ENCODE data around the gene ERCC8.

Gene ERCC8

DNA sequence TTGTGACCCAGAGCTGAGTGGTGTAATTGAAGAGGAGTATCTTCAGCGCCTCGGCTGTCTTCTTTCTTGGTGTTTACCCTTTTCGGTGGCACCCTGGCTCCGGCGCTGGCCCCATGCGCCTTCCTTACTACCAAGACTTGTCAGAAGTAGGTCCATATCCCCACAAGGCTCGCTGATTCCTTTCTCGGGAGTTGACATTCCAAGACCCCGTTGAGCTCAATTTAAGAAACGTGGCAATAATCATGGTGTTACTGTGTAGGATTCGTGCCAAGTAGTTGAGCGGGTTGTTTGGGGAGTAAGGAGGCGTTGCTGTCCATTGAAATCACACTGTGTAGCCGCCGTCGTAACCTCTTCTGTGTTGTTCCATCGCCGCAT lies 930 bp upstream of the ERCC8 start:
- Histone ChIP-seq H3K36me3 (ENCODE audit: control insufficient read depth in 1 of 2, insufficient read depth in 2 of 2, low read length in 2 of 2) (no peaks in the 10 kb centered on the region), H4K8ac (ENCODE audit: low read depth, low read length) (no peak overlapping the region), H3K79me1 (ENCODE audit: low read length) (peaks cover 2% of the 10 kb centered on the region), H2AFZ (ENCODE audit: insufficient read depth, low read length, poor library complexity) (peak overlapping the region; percentile 55), H3K14ac (ENCODE audit: low read length) (no peak overlapping the region), H4K12ac (ENCODE audit: low read depth, low read length) (no peak overlapping the region), H3K27me3 (ENCODE audit: insufficient read depth, low read length) (no peaks in the 10 kb centered on the region), H4K91ac (ENCODE audit: low read depth, low read length) (no peak overlapping the region), H3K4me2 (ENCODE audit: low read length) (peak overlapping the region; percentile 65), H3K4me1 (ENCODE audit: control insufficient read depth in 1 of 2, insufficient read depth in 2 of 2, low read length in 2 of 2) (peaks cover 2 to 5% of the 10 kb centered on the region in 2 experiments), H3K79me2 (ENCODE audit: control insufficient read depth, insufficient read depth, low read length, poor library complexity) (no peaks in the 10 kb centered on the region), H2AK5ac (ENCODE audit: low read length) (no peak overlapping the region), H2BK120ac (ENCODE audit: insufficient read depth, low read length, poor library complexity) (no peak overlapping the region), H2BK5ac (ENCODE audit: low read depth, low read length, poor library complexity) (no peak overlapping the region), H3K9me3 (ENCODE audit: insufficient read depth, low read depth, low read length) (no peaks in the 10 kb centered on the region), H3K4ac (ENCODE audit: low read depth, low read length) (no peak overlapping the region), H3K23ac (ENCODE audit: low read length) (no peak overlapping the region), H3K18ac (ENCODE audit: low read length) (no peak overlapping the region), H3K9ac (ENCODE audit: low read length) (no peak overlapping the region), H3K27ac (ENCODE audit: low read depth, low read length) (no peak overlapping the region), H3K4me3 (ENCODE audit: low read depth, low read length) (peak overlapping the region; percentile 73), H2BK12ac (ENCODE audit: low read length) (no peak overlapping the region)
- peak in 1 of 2 donors; percentile 35 for DNase-seq
- WGBS (ENCODE audit: extremely low coverage, insufficient coverage, insufficient read length), result no CpG with 5 or more reads among the region's 18 CpGs

DNA sequence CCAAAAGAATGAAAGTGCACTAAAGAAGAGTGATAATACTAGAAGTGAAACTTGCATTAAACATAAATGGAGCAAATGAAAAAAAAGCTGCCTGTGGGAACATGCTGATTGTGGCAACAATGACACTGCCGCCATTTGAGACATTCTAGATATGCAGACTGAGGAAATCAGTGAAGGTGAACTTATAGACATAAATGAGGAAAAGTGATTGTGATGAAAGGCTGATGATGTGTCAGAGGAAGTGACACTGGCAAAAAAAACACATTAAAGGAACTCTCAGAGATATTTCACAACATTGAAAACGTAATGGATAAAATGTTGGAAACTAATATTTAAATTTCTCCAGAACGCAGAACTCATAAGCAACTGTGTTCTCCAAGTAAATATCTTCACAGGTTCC lies 1.2 kb downstream of the ERCC8 start:
- no peaks in the 10 kb centered on the region for H3K9me3 ChIP-seq (ENCODE audit: insufficient read depth, low read depth, low read length)
- H2AK5ac ChIP-seq (ENCODE audit: low read length), result no peak overlapping the region
- H3K36me3 ChIP-seq (ENCODE audit: control insufficient read depth in 1 of 2, insufficient read depth in 2 of 2, low read length in 2 of 2), result no peaks in the 10 kb centered on the region
- H3K79me2 ChIP-seq (ENCODE audit: control insufficient read depth, insufficient read depth, low read length, poor library complexity), result no peaks in the 10 kb centered on the region
- H2BK120ac ChIP-seq (ENCODE audit: insufficient read depth, low read length, poor library complexity), result no peak overlapping the region
- peak in 1 of 2 donors; percentile 20 for DNase-seq
- no peaks in the 10 kb centered on the region for H3K27me3 ChIP-seq (ENCODE audit: insufficient read depth, low read length)
- no peak overlapping the region for H3K18ac ChIP-seq (ENCODE audit: low read length)
- no peak overlapping the region for H3K4me3 ChIP-seq (ENCODE audit: low read depth, low read length)
- H3K4me2 ChIP-seq (ENCODE audit: low read length), result no peak overlapping the region
- peaks cover 2% of the 10 kb centered on the region for H3K79me1 ChIP-seq (ENCODE audit: low read length)
- H3K14ac ChIP-seq (ENCODE audit: low read length), result no peak overlapping the region
- no peak overlapping the region for H2BK12ac ChIP-seq (ENCODE audit: low read length)
- no peak overlapping the region for H3K4ac ChIP-seq (ENCODE audit: low read depth, low read length)
- no peak overlapping the region for H3K23ac ChIP-seq (ENCODE audit: low read length)
- no peak overlapping the region for H2AFZ ChIP-seq (ENCODE audit: insufficient read depth, low read length, poor library complexity)
- no peak overlapping the region for H3K27ac ChIP-seq (ENCODE audit: low read depth, low read length)
- H3K9ac ChIP-seq (ENCODE audit: low read length), result no peak overlapping the region
- peaks cover 2 to 5% of the 10 kb centered on the region in 2 experiments for H3K4me1 ChIP-seq (ENCODE audit: control insufficient read depth in 1 of 2, insufficient read depth in 2 of 2, low read length in 2 of 2)
- H4K91ac ChIP-seq (ENCODE audit: low read depth, low read length), result no peak overlapping the region
- no peak overlapping the region for H2BK5ac ChIP-seq (ENCODE audit: low read depth, low read length, poor library complexity)
- no peak overlapping the region for H4K8ac ChIP-seq (ENCODE audit: low read depth, low read length)
- H4K12ac ChIP-seq (ENCODE audit: low read depth, low read length), result no peak overlapping the region
- no CpG with 5 or more reads among the region's 3 CpGs for WGBS (ENCODE audit: extremely low coverage, insufficient coverage, insufficient read length)

DNA sequence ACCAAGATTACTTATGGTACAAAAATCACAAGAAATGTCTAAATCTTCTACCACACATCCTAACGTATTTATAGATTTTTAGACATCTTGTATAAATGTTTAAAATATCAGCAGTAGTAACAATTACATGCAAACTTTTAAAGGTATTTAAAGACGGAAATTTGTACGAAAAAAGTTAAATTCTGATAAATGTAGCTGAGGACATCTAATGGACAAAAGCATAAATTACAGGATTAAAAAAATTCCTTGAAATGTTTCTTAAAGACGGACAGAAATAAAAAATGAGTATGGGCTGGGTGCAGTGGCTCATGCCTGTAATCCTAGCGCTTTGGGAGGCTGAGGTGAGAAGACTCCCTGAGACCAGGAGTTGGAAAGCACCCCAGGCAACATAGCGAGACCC lies 15.8 kb downstream of the ERCC8 start:
- peak in 1 of 2 donors; percentile 30 for DNase-seq
- peaks cover 0 to 2% of the 10 kb centered on the region in 2 experiments for H3K36me3 ChIP-seq (ENCODE audit: control insufficient read depth in 1 of 2, insufficient read depth in 2 of 2, low read length in 2 of 2)
- no peak overlapping the region for H2BK12ac ChIP-seq (ENCODE audit: low read length)
- H3K9ac ChIP-seq (ENCODE audit: low read length), result no peak overlapping the region
- H4K8ac ChIP-seq (ENCODE audit: low read depth, low read length), result no peak overlapping the region
- WGBS (ENCODE audit: extremely low coverage, insufficient coverage, insufficient read length), result 100% methylated on average over 2 of the region's 6 CpGs
- H3K23ac ChIP-seq (ENCODE audit: low read length), result no peak overlapping the region
- H3K27ac ChIP-seq (ENCODE audit: low read depth, low read length), result no peak overlapping the region
- no peak overlapping the region for H3K4me2 ChIP-seq (ENCODE audit: low read length)
- H2BK120ac ChIP-seq (ENCODE audit: insufficient read depth, low read length, poor library complexity), result no peak overlapping the region
- no peak overlapping the region for H3K14ac ChIP-seq (ENCODE audit: low read length)
- no peak overlapping the region for H2AFZ ChIP-seq (ENCODE audit: insufficient read depth, low read length, poor library complexity)
- no peaks in the 10 kb centered on the region for H3K79me1 ChIP-seq (ENCODE audit: low read length)
- no peak overlapping the region for H3K4ac ChIP-seq (ENCODE audit: low read depth, low read length)
- H2AK5ac ChIP-seq (ENCODE audit: low read length), result no peak overlapping the region
- H2BK5ac ChIP-seq (ENCODE audit: low read depth, low read length, poor library complexity), result no peak overlapping the region
- H3K27me3 ChIP-seq (ENCODE audit: insufficient read depth, low read length), result no peaks in the 10 kb centered on the region
- no peaks in the 10 kb centered on the region for H3K9me3 ChIP-seq (ENCODE audit: insufficient read depth, low read depth, low read length)
- H3K18ac ChIP-seq (ENCODE audit: low read length), result no peak overlapping the region
- H3K79me2 ChIP-seq (ENCODE audit: control insufficient read depth, insufficient read depth, low read length, poor library complexity), result no peaks in the 10 kb centered on the region
- no peak overlapping the region for H4K12ac ChIP-seq (ENCODE audit: low read depth, low read length)
- no peaks in the 10 kb centered on the region for H3K4me1 ChIP-seq (ENCODE audit: control insufficient read depth in 1 of 2, insufficient read depth in 2 of 2, low read length in 2 of 2)
- no peak overlapping the region for H4K91ac ChIP-seq (ENCODE audit: low read depth, low read length)
- H3K4me3 ChIP-seq (ENCODE audit: low read depth, low read length), result no peak overlapping the region

DNA sequence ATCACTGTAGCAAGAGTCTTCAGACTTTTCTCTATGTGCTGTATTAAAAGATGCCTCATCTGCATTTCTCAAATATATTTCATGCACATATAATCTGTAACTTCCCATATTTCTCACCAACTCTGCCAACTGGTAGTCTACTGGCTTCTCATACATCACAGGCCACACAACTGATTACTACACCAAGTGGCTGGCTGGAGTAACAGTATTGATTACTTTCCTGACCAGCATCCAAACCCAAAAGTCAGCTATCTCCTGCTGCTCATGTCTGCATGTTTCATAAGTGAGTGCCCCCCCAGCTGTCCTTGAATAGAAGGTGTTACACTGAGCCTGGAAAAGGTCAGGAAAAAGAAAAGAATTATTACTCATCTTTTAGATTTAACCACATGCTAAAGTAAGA lies 17.4 kb downstream of the ERCC8 start:
- Histone ChIP-seq H3K23ac (ENCODE audit: low read length) (no peak overlapping the region), H3K4me3 (ENCODE audit: low read depth, low read length) (no peak overlapping the region), H3K9me3 (ENCODE audit: insufficient read depth, low read depth, low read length) (no peaks in the 10 kb centered on the region), H4K12ac (ENCODE audit: low read depth, low read length) (no peak overlapping the region), H2AK5ac (ENCODE audit: low read length) (no peak overlapping the region), H3K27me3 (ENCODE audit: insufficient read depth, low read length) (no peaks in the 10 kb centered on the region), H3K36me3 (ENCODE audit: control insufficient read depth in 1 of 2, insufficient read depth in 2 of 2, low read length in 2 of 2) (peaks cover 0 to 2% of the 10 kb centered on the region in 2 experiments), H3K79me1 (ENCODE audit: low read length) (no peaks in the 10 kb centered on the region), H3K79me2 (ENCODE audit: control insufficient read depth, insufficient read depth, low read length, poor library complexity) (no peaks in the 10 kb centered on the region), H3K14ac (ENCODE audit: low read length) (no peak overlapping the region), H2AFZ (ENCODE audit: insufficient read depth, low read length, poor library complexity) (no peak overlapping the region), H3K18ac (ENCODE audit: low read length) (no peak overlapping the region), H4K91ac (ENCODE audit: low read depth, low read length) (no peak overlapping the region), H2BK12ac (ENCODE audit: low read length) (no peak overlapping the region), H2BK5ac (ENCODE audit: low read depth, low read length, poor library complexity) (no peak overlapping the region), H2BK120ac (ENCODE audit: insufficient read depth, low read length, poor library complexity) (no peak overlapping the region), H3K4me2 (ENCODE audit: low read length) (no peak overlapping the region), H4K8ac (ENCODE audit: low read depth, low read length) (no peak overlapping the region), H3K4me1 (ENCODE audit: control insufficient read depth in 1 of 2, insufficient read depth in 2 of 2, low read length in 2 of 2) (no peaks in the 10 kb centered on the region), H3K9ac (ENCODE audit: low read length) (no peak overlapping the region), H3K27ac (ENCODE audit: low read depth, low read length) (no peak overlapping the region), H3K4ac (ENCODE audit: low read depth, low read length) (no peak overlapping the region)
- DNase-seq, result no peak

Measured in trophoblast cell (in vitro differentiated cells and primary cell).